HepG2 (cell line): ENCODE measurements around the gene RGS7. TPM values are rescaled to one million over a fixed set of nuclear protein-coding genes. Genes with fewer than 3 reads are reported as not detected.

Experiments used
- ATAC-seq: fragments of 200-7000 bp; cut with Tn5 transposase; 3 replicates; pipeline ENCODE4 v1.9.1; 2020; ENCODE audit warnings: mild to moderate bottlenecking, moderate library complexity
- BruUV-seq: library from RNA; stranded (reverse); fragments of 400-500 nt; replicated peaks from 2 replicates; lab custom pipeline; 2021; lab: Mats Ljungman, UMichigan
- CTCF ChIA-PET: fragments of 300-600 bp; formaldehyde crosslinking; extraction: SDS; loops from one replicate; lab custom pipeline; 2021; ENCODE audit warnings: low total read pairs, inconsistent platforms, low intra/inter-chr PET ratio; lab: Yijun Ruan, JAX
- POLR2A ChIA-PET: fragments of 350-600 bp; sonication (Branson Sonifier 250); formaldehyde crosslinking; loops from one replicate; lab custom pipeline; 2020; ENCODE audit warnings: antibody characterized with exemption, inconsistent platforms; lab: Yijun Ruan, JAX
- DNase-seq: peaks from one replicate; pipeline ENCODE4 v3.0.0-alpha.2; 2015; ENCODE audit warnings: low spot score
- FAIRE-seq: peaks from 3 replicates; lab custom pipeline; 2011; peaks lifted over from hg19 to GRCh38; lab: Jason Lieb, UNC
- H2AFZ ChIP-seq: one replicate; pipeline ENCODE4 v1.6.1; 2011; ENCODE audit warnings: low read length, inconsistent platforms
- H3K27ac ChIP-seq: fragments of 300-600 bp; 3 replicates; pipeline ENCODE4 v1.8.0; 2011; ENCODE audit warnings: mixed run types, mild to moderate bottlenecking, mixed read lengths, low read length, inconsistent platforms; ENCODE audit not compliant: insufficient read depth; ENCODE audit errors: extremely low read length
- H3K27me3 ChIP-seq, 2 experiments: fragments of 200-600 bp in 1 of 2; 2 replicates in 1 of 2; 3 replicates in 1 of 2; pipeline versions ENCODE4 v1.6.0 to v1.8.0; 2011; ENCODE audit warnings: low read length in 2 of 2, mild to moderate bottlenecking in 2 of 2, moderate library complexity in 2 of 2, inconsistent platforms in 1 of 2; ENCODE audit not compliant: insufficient read depth in 2 of 2, control insufficient read depth in 1 of 2
- H3K36me3 ChIP-seq, 2 experiments: fragments of 200-600 bp in 1 of 2; replicated peaks in 1 of 2; 2 replicates in 1 of 2; 3 replicates in 1 of 2; pipeline versions ENCODE4 v1.5.1 to v1.8.0; 2011; ENCODE audit warnings: low read length in 2 of 2, inconsistent platforms in 1 of 2; ENCODE audit not compliant: insufficient read depth in 2 of 2, control insufficient read depth in 1 of 2
- H3K4me1 ChIP-seq: 2 replicates; pipeline ENCODE4 v1.5.1; 2012; ENCODE audit warnings: low read length, inconsistent platforms; ENCODE audit not compliant: insufficient read depth
- H3K4me2 ChIP-seq: 2 replicates; pipeline ENCODE4 v1.6.0; 2011; ENCODE audit warnings: low read depth, low read length, inconsistent platforms
- H3K4me3 ChIP-seq, 3 experiments: fragments of 200-600 bp in 1 of 3; sonication (generic), shearing (Covaris generic) in 1 of 3; replicated peaks in 1 of 3; 2 replicates each; pipeline ENCODE4 v1.5.1; 2011 to 2016; ENCODE audit warnings: low read length in 3 of 3, inconsistent platforms in 2 of 3, low read depth in 2 of 3, mild to moderate bottlenecking in 2 of 3, control low read depth in 1 of 3, mixed read lengths in 1 of 3; ENCODE audit not compliant: insufficient read depth in 1 of 3
- H3K79me2 ChIP-seq: one replicate; pipeline ENCODE4 v1.6.1; 2011; ENCODE audit warnings: low read length, inconsistent platforms; ENCODE audit not compliant: insufficient read depth
- H3K9ac ChIP-seq: 2 replicates; pipeline ENCODE4 v1.6.0; 2011; ENCODE audit warnings: mild to moderate bottlenecking, low read depth, low read length, inconsistent platforms; ENCODE audit not compliant: insufficient read depth
- H3K9me3 ChIP-seq: 2 replicates; pipeline ENCODE4 v1.5.1; 2012; ENCODE audit warnings: mild to moderate bottlenecking, low read length
- H4K20me1 ChIP-seq: 2 replicates; pipeline ENCODE4 v1.6.0; 2011; ENCODE audit warnings: inconsistent platforms, mild to moderate bottlenecking, low read length, moderate library complexity; ENCODE audit not compliant: insufficient read depth
- BHLHE40 ChIP-seq: IDR thresholded peaks from 2 replicates; pipeline ENCODE4 v1.6.1; 2011; ENCODE audit warnings: low read length, improper control_type of control experiment
- ETS1 ChIP-seq: sonication (generic); formaldehyde crosslinking; IDR thresholded peaks from 2 replicates; pipeline ENCODE4 v1.4.0; 2020; ENCODE audit warnings: missing genetic modification reagents
- FUBP1 ChIP-seq: sonication (generic); formaldehyde crosslinking; IDR thresholded peaks from 2 replicates; pipeline ENCODE4 v1.5.1; 2020; ENCODE audit warnings: missing genetic modification reagents, mild to moderate bottlenecking, borderline replicate concordance
- GABPB1 ChIP-seq: IDR thresholded peaks from 2 replicates; pipeline ENCODE4 v1.6.1; 2016; ENCODE audit warnings: mild to moderate bottlenecking, missing genetic modification reagents, moderate library complexity, missing compliant biosample characterization
- POGZ ChIP-seq: sonication (generic); formaldehyde crosslinking; IDR thresholded peaks from 2 replicates; pipeline ENCODE4 v1.4.0; 2020; ENCODE audit warnings: mild to moderate bottlenecking, missing genetic modification reagents
- RNF219 ChIP-seq: sonication (generic); formaldehyde crosslinking; IDR thresholded peaks from 2 replicates; pipeline ENCODE4 v1.5.0; 2020; ENCODE audit warnings: mild to moderate bottlenecking, missing genetic modification reagents
- ZBED4 ChIP-seq: sonication (generic); formaldehyde crosslinking; IDR thresholded peaks from 2 replicates; pipeline ENCODE4 v1.4.0; 2020; ENCODE audit warnings: missing genetic modification reagents, borderline replicate concordance
- ZNF34 ChIP-seq: sonication (generic); formaldehyde crosslinking; IDR thresholded peaks from 2 replicates; pipeline ENCODE4 v1.4.0; 2020; ENCODE audit warnings: mild to moderate bottlenecking, missing genetic modification reagents, borderline replicate concordance
- ZNF672 ChIP-seq: sonication (generic); formaldehyde crosslinking; IDR thresholded peaks from 2 replicates; pipeline ENCODE4 v1.8.1; 2022; ENCODE audit warnings: missing genetic modification reagents
- WGBS: methylation state at CpG from one replicate; pipeline ENCODE4 v1.1.6; 2017; ENCODE audit warnings: low lambda C conversion rate; 5-methylcytosine and 5-hydroxymethylcytosine counted together
- in situ Hi-C: cut with HindIII; loops from 2 replicates; pipeline ENCODE4 v1.10.0; 2017; ENCODE audit warnings: low pct_unique_long_range_greater_than_20kb; ENCODE audit not compliant: extremely low pct_ligation_motif_present
- intact Hi-C: fragments of 100-400 bp; cut with micrococcal nuclease; formaldehyde crosslinking; loops from one replicate; pipeline ENCODE4 v1.10.0; 2022; ENCODE audit not compliant: unreplicated experiment
- polyA plus RNA-seq, 8 experiments: library from polyadenylated mRNA; depleted of rRNA in 3 of 8; stranded (reverse) in 7 of 8; unstranded in 1 of 8; fragments of >200 nt; fragmentation: Illumina TruSeq in 4 of 8; extraction: Trizol in 4 of 8; gene quantifications; 2 replicates each; pipeline versions ENCODE4 v1.2.1 to v1.2.3, GENCODE V29; 2011 to 2016; ENCODE audit warnings: low read depth in 4 of 8, missing spikeins in 1 of 8, mixed read lengths in 1 of 8; ENCODE audit not compliant: insufficient read depth in 1 of 8
- total RNA-seq, 5 experiments: library from RNA; depleted of rRNA; stranded (reverse); fragments of >200 nt; fragmentation: Illumina TruSeq; extraction: Trizol; gene quantifications; 2 replicates each; pipeline ENCODE4 v1.2.3, GENCODE V29; 2016; ENCODE audit warnings: low read depth in 1 of 5

The RGS7 gene
- total and polyA plus RNA-seq, 2 of the 13 experiments (the other 11 are each of a cell fraction or from before 2014, with no cell fraction given) = not detected

- DNase-seq (no peak), ATAC-seq (no peak), FAIRE-seq (no peak)
- Histone ChIP-seq H3K27me3 (no peaks in the 10 kb centered on the region), H3K4me3 (no peak overlapping the region), H3K4me1 (no peaks in the 10 kb centered on the region), H3K36me3 (no peaks in the 10 kb centered on the region), H3K79me2 (no peaks in the 10 kb centered on the region), H3K4me2 (no peak overlapping the region), H2AFZ (no peak overlapping the region), H3K27ac (no peak overlapping the region), H3K9me3 (peaks cover 22% of the 10 kb centered on the region), H4K20me1 (no peaks in the 10 kb centered on the region), H3K9ac (no peak overlapping the region)
- in situ Hi-C loops = no loop called here
- 13% methylated on average over 6 of the region's 6 CpGs for WGBS
- no peak for TF ChIP-seq ZBED4
- no peak for TF ChIP-seq GABPB1 (CRISPR knock-in tag)
- no peak for TF ChIP-seq ZNF34
- TF ChIP-seq ETS1 (CRISPR knock-in tag) = no peak
- TF ChIP-seq BHLHE40 = no peak
- no peak for TF ChIP-seq RNF219
- TF ChIP-seq POGZ = no peak
- TF ChIP-seq ZNF672 (CRISPR knock-in tag) = no peak
- no peak for TF ChIP-seq FUBP1 (CRISPR knock-in tag)
- ChIA-PET CTCF (no interaction called here), POLR2A (no interaction called here)
- intact Hi-C loops = no loop called here
- no TSS peak for BruUV-seq
Observed at GRCh38 chr1:241136389-241136788, 220.6 kb downstream of the RGS7 start.
